K562 (cell line): ENCODE measurements around the gene RBBP7. TPM values are rescaled to one million over a fixed set of nuclear protein-coding genes. Genes with fewer than 3 reads are reported as not detected.

ENCODE experiments used
- ATAC-seq: fragments of 200-7000 bp; cut with Tn5 transposase; 3 replicates; pipeline ENCODE4 v1.9.1; 2020; ENCODE audit warnings: moderate library complexity
- BruUV-seq: library from RNA; stranded (reverse); fragments of 400-500 nt; replicated peaks from 2 replicates; lab custom pipeline; 2021; lab: Mats Ljungman, UMichigan
- CTCF ChIA-PET: fragments of 300-600 bp; formaldehyde crosslinking; extraction: SDS; loops from one replicate; lab custom pipeline; 2021; ENCODE audit warnings: low intra/inter-chr PET ratio; lab: Yijun Ruan, JAX
- POLR2A ChIA-PET: fragments of 300-600, 350-650 bp; sonication (Branson Sonifier 250); formaldehyde crosslinking; extraction: SDS; loops from one replicate; lab custom pipeline; 2021; ENCODE audit warnings: antibody characterized with exemption, inconsistent platforms; lab: Yijun Ruan, JAX
- DNase-seq, 4 experiments: peaks; one replicate each; pipeline versions ENCODE4 v3.0.0 to v3.0.0-alpha.2; 2011 to 2018; ENCODE audit warnings: low spot score in 3 of 4, mixed read lengths in 3 of 4; ENCODE audit errors: extremely low read depth in 1 of 4
- FAIRE-seq: peaks from 2 replicates; lab custom pipeline; 2011; peaks lifted over from hg19 to GRCh38; lab: Jason Lieb, UNC
- H2AFZ ChIP-seq: 2 replicates; pipeline ENCODE4 v1.6.0; 2011; ENCODE audit warnings: low read depth, low read length, control low read depth, inconsistent platforms
- H3K27ac ChIP-seq: fragments of 200-600 bp; 3 replicates; pipeline ENCODE4 v1.8.0; 2011; ENCODE audit warnings: low read depth, mild to moderate bottlenecking, control low read depth, inconsistent platforms, low read length, moderate library complexity, mixed read lengths; ENCODE audit errors: extremely low read depth
- H3K27me3 ChIP-seq, 2 experiments: fragments of 300-600 bp in 1 of 2; 2 replicates in 1 of 2; 3 replicates in 1 of 2; pipeline versions ENCODE4 v1.6.0 to v1.8.0; 2011; ENCODE audit warnings: inconsistent platforms in 2 of 2, low read length in 2 of 2, mild to moderate bottlenecking in 1 of 2, mixed read lengths in 1 of 2, moderate library complexity in 1 of 2; ENCODE audit not compliant: control insufficient read depth in 2 of 2, insufficient read depth in 2 of 2
- H3K36me3 ChIP-seq: fragments of 300-600 bp; 3 replicates; pipeline ENCODE4 v1.8.0; 2011; ENCODE audit warnings: mild to moderate bottlenecking, low read length, inconsistent platforms; ENCODE audit not compliant: control insufficient read depth, insufficient read depth
- H3K4me1 ChIP-seq, 2 experiments: fragments of 200-600 bp in 1 of 2; replicated peaks in 1 of 2; 2 replicates in 1 of 2; 3 replicates in 1 of 2; pipeline versions ENCODE4 v1.5.1 to v1.8.0; 2011; ENCODE audit warnings: inconsistent platforms in 2 of 2, low read length in 2 of 2, mild to moderate bottlenecking in 1 of 2, mixed read lengths in 1 of 2, moderate library complexity in 1 of 2; ENCODE audit not compliant: control insufficient read depth in 2 of 2, insufficient read depth in 2 of 2
- H3K4me2 ChIP-seq: 2 replicates; pipeline ENCODE4 v1.6.1; 2011; ENCODE audit warnings: low read length, control low read depth, inconsistent platforms, mixed read lengths; ENCODE audit not compliant: insufficient read depth
- H3K4me3 ChIP-seq: fragments of 200-600 bp; sonication (generic), shearing (Covaris generic); 2 replicates; pipeline ENCODE4 v1.5.1; 2016; ENCODE audit warnings: control low read depth, inconsistent platforms
- H3K79me2 ChIP-seq: fragments of 200-600 bp; 3 replicates; pipeline ENCODE4 v1.8.0; 2011; ENCODE audit warnings: low read length, inconsistent platforms; ENCODE audit not compliant: control insufficient read depth, insufficient read depth
- H3K9ac ChIP-seq, 2 experiments: 2 replicates each; pipeline versions ENCODE4 v1.6.0 to v1.6.1; 2011; ENCODE audit warnings: low read depth in 2 of 2, low read length in 2 of 2, control low read depth in 1 of 2, inconsistent platforms in 1 of 2, mild to moderate bottlenecking in 1 of 2, mixed read lengths in 1 of 2; ENCODE audit not compliant: insufficient read depth in 1 of 2
- H3K9me1 ChIP-seq: one replicate; pipeline ENCODE4 v1.6.0; 2011; ENCODE audit warnings: inconsistent platforms, mild to moderate bottlenecking, low read length, moderate library complexity; ENCODE audit not compliant: control insufficient read depth, insufficient read depth
- H3K9me3 ChIP-seq: replicated peaks from 2 replicates; pipeline ENCODE4 v1.5.1; 2011; ENCODE audit warnings: low read depth, low read length, inconsistent platforms; ENCODE audit not compliant: control insufficient read depth, insufficient read depth
- H4K20me1 ChIP-seq: replicated peaks from 2 replicates; pipeline ENCODE4 v1.6.1; 2011; ENCODE audit warnings: low read length, inconsistent platforms, mixed read lengths; ENCODE audit not compliant: control insufficient read depth, insufficient read depth
- AFF1 ChIP-seq, 2 experiments: fragments of 450-650 bp; IDR thresholded peaks; 2 replicates each; pipeline ENCODE4 v1.6.1; 2018; ENCODE audit warnings: mild to moderate bottlenecking in 2 of 2, low read depth in 1 of 2; ENCODE audit not compliant: partially characterized antibody in 2 of 2
- CCAR2 ChIP-seq: fragments of 200-400 bp; formaldehyde crosslinking; IDR thresholded peaks from 2 replicates; pipeline ENCODE4 v1.6.1; 2017; ENCODE audit warnings: mild to moderate bottlenecking, low read depth, low read length
- CLOCK ChIP-seq: fragments of 250-450 bp; sonication (Bioruptor Pico); IDR thresholded peaks from 2 replicates; pipeline ENCODE4 v1.4.0; 2020; ENCODE audit warnings: mild to moderate bottlenecking, moderate library complexity, borderline replicate concordance
- DNMT1 ChIP-seq: fragments of 450-650 bp; IDR thresholded peaks from 2 replicates; pipeline ENCODE4 v1.6.1; 2016; ENCODE audit warnings: antibody characterized with exemption, mild to moderate bottlenecking
- GATA2 ChIP-seq: sonication (generic); formaldehyde crosslinking; IDR thresholded peaks from 2 replicates; pipeline ENCODE4 v1.4.0; 2020; ENCODE audit warnings: mild to moderate bottlenecking, missing genetic modification reagents
- RBM14 ChIP-seq: fragments of 200-400 bp; formaldehyde crosslinking; IDR thresholded peaks from 2 replicates; pipeline ENCODE4 v1.6.1; 2018; ENCODE audit warnings: low read depth, mild to moderate bottlenecking, low read length, moderate library complexity, borderline replicate concordance; ENCODE audit not compliant: insufficient read depth
- SPI1 ChIP-seq: IDR thresholded peaks from 2 replicates; pipeline ENCODE4 v1.6.1; 2011; ENCODE audit warnings: low read depth, low read length, control low read depth, borderline replicate concordance
- TBP ChIP-seq: optimal IDR thresholded peaks from 2 replicates; pipeline ENCODE3; 2011; ENCODE audit warnings: low read depth, low read length, improper control_type of control experiment
- ZNF232 ChIP-seq: sonication (generic); formaldehyde crosslinking; IDR thresholded peaks from 2 replicates; pipeline ENCODE4 v1.8.0; 2022; ENCODE audit warnings: mild to moderate bottlenecking, missing genetic modification reagents
- WGBS: fragments of 100-300 bp; shearing (Covaris generic); methylation state at CpG from one replicate; pipeline ENCODE4 v1.1.6; 2016; ENCODE audit warnings: low coverage, mixed read lengths; ENCODE audit not compliant: insufficient coverage; ENCODE audit errors: missing lambda C conversion rate; 5-methylcytosine and 5-hydroxymethylcytosine counted together
- in situ Hi-C: fragments of 300-500 bp; cut with MboI; formaldehyde crosslinking; loops from 4 replicates; pipeline ENCODE4 v1.15.0; 2018; ENCODE audit warnings: inconsistent platforms, mixed read lengths
- intact Hi-C: fragments of 100-400 bp; cut with micrococcal nuclease; formaldehyde crosslinking; loops from 2 replicates; pipeline ENCODE4 v1.14.2; 2022
- polyA plus RNA-seq, 8 experiments: library from polyadenylated mRNA; depleted of rRNA in 4 of 8; stranded (reverse) in 5 of 8; unstranded in 3 of 8; fragments of >200 nt; fragmentation: Nextera tagmentation in 2 of 8; fragmentation: Illumina TruSeq in 1 of 8; extraction: Ambion mirVana in 2 of 8; extraction: Trizol in 1 of 8; gene quantifications; 2 replicates each; pipeline versions ENCODE4 v1.2.1 to v1.2.3, GENCODE V29; 2011 to 2014; ENCODE audit warnings: inconsistent platforms in 1 of 8, missing spikeins in 1 of 8
- total RNA-seq, 7 experiments: library from RNA; depleted of rRNA in 6 of 7; stranded (reverse); fragments of >200 nt in 6 of 7; fragmentation: Illumina TruSeq in 2 of 7; extraction: Trizol in 2 of 7; gene quantifications; 2 replicates each; pipeline versions ENCODE4 v1.2.1 to v1.2.3, GENCODE V29; 2011 to 2021; ENCODE audit warnings: low replicate concordance in 1 of 7

Gene RBBP7
- total and polyA plus RNA-seq, 9 of the 15 experiments (the other 6 are each of a cell fraction or from before 2014, with no cell fraction given), result 79.0 to 364 (median 182) TPM

- H3K9me1 ChIP-seq, result no peaks in the 10 kb centered on the region
- no peak overlapping the region for H3K9ac ChIP-seq
- no peak overlapping the region for H3K4me2 ChIP-seq
- ATAC-seq (no peak), DNase-seq (no peak)
- peaks cover 81% of the 10 kb centered on the region for H3K79me2 ChIP-seq
- no peak overlapping the region for H3K27ac ChIP-seq
- peaks cover 66% of the 10 kb centered on the region for H3K36me3 ChIP-seq
- ChIA-PET POLR2A (interaction anchor here (1.5 to 3.1 kb wide), 3 partner anchors 10 to 28 kb away, joined by 4 to 15 read pairs (median 12); no protein-coding TSS in a partner anchor), CTCF (no interaction called here)
- H3K4me1 ChIP-seq, result no peaks in the 10 kb centered on the region; a peak in 1 of 5 replicates
- no TSS peak for BruUV-seq
- no peak overlapping the region for H3K4me3 ChIP-seq
- in situ Hi-C loops, result no loop called here
- H3K27me3 ChIP-seq, result no peaks in the 10 kb centered on the region
- no peaks in the 10 kb centered on the region for H4K20me1 ChIP-seq
- H2AFZ ChIP-seq, result no peak overlapping the region
- TF ChIP-seq CCAR2 (no peak), TBP (no peak), DNMT1 (no peak)
- TF ChIP-seq, all 486 proteins: peak for 0
- 93% methylated on average over 4 of the region's 4 CpGs for WGBS
- no peak for FAIRE-seq
- H3K9me3 ChIP-seq, result no peaks in the 10 kb centered on the region
- intact Hi-C loops, result no loop called here
These were observed 72.3 kb downstream of the RBBP7 start for GRCh38 chrX:16797841-16798240.

- in situ Hi-C loops (no loop called here), intact Hi-C loops (no loop called here)
- POLR2A ChIA-PET, result interaction anchor here (1.5 to 3.1 kb wide), 3 partner anchors 9 to 27 kb away, joined by 4 to 15 read pairs (median 12); no protein-coding TSS in a partner anchor
- no peak for ATAC-seq
- H3K79me2 ChIP-seq, result peaks cover 79% of the 10 kb centered on the region
- no peak for FAIRE-seq
- 85% methylated on average over 4 of the region's 5 CpGs for WGBS
- no peak overlapping the region for H3K9ac ChIP-seq
- no peaks in the 10 kb centered on the region for H4K20me1 ChIP-seq
- no peaks in the 10 kb centered on the region for H3K9me3 ChIP-seq
- no peak overlapping the region for H2AFZ ChIP-seq
- H3K36me3 ChIP-seq, result peaks cover 64% of the 10 kb centered on the region
- CTCF ChIA-PET, result no interaction called here
- H3K4me1 ChIP-seq, result no peaks in the 10 kb centered on the region; a peak in 2 of 5 replicates
- no peak overlapping the region for H3K27ac ChIP-seq
- no peaks in the 10 kb centered on the region for H3K27me3 ChIP-seq
- no peaks in the 10 kb centered on the region for H3K9me1 ChIP-seq
- DNase-seq, result no peak
- H3K4me3 ChIP-seq, result no peak overlapping the region
- BruUV-seq, result no TSS peak
- no peak overlapping the region for H3K4me2 ChIP-seq
- TF ChIP-seq GATA2 (no peak), SPI1 (no peak), RBM14 (no peak), ZNF232 (no peak), AFF1 (IDR thresholded peaks at IDR 0.05; ENCODE audit: low read depth in 1 of 2, partially characterized antibody in 2 of 2) (no peak), CLOCK (CRISPR knock-in tag) (no peak)
These were observed 72.8 kb downstream of the RBBP7 start for GRCh38 chrX:16797358-16797757.
